MCF 10A (cell line): Measurements from ENCODE around the gene CHERP. TPM values are rescaled to one million over a fixed set of nuclear protein-coding genes. Genes with fewer than 3 reads are reported as not detected.

Source experiments
- BruUV-seq: library from RNA; stranded (reverse); fragments of 400-500 nt; replicated peaks from 2 replicates; lab custom pipeline; 2021; lab: Mats Ljungman, UMichigan
- CTCF ChIA-PET: fragments of 300-600 bp; sonication (Branson Sonifier 250); formaldehyde crosslinking; extraction: SDS; loops from one replicate; lab custom pipeline; 2021; ENCODE audit warnings: antibody characterized with exemption, inconsistent platforms; lab: Yijun Ruan, JAX
- POLR2A ChIA-PET: fragments of 300-600, 350-650 bp; sonication (Branson Sonifier 250); formaldehyde crosslinking; extraction: SDS; loops from one replicate; lab custom pipeline; 2020; ENCODE audit warnings: antibody characterized with exemption, inconsistent platforms; lab: Yijun Ruan, JAX
- DNase-seq: peaks from one replicate; pipeline ENCODE4 v3.0.0-alpha.2; 2018; ENCODE audit not compliant: unreplicated experiment
- H3K27ac Mint-ChIP-seq: one replicate; pipeline ENCODE4 v1.8.0; 2022; ENCODE audit warnings: mild to moderate bottlenecking, low read depth, mixed read lengths; ENCODE audit not compliant: unreplicated experiment
- H3K27me3 Mint-ChIP-seq: one replicate; pipeline ENCODE4 v1.8.0; 2022; ENCODE audit warnings: mixed read lengths; ENCODE audit not compliant: insufficient read depth, unreplicated experiment
- H3K36me3 Mint-ChIP-seq: one replicate; pipeline ENCODE4 v1.8.0; 2022; ENCODE audit warnings: mild to moderate bottlenecking, moderate library complexity, mixed read lengths; ENCODE audit not compliant: insufficient read depth, unreplicated experiment
- H3K4me1 Mint-ChIP-seq: one replicate; pipeline ENCODE4 v1.8.0; 2022; ENCODE audit warnings: mixed read lengths; ENCODE audit not compliant: insufficient read depth, unreplicated experiment
- H3K4me3 Mint-ChIP-seq: one replicate; pipeline ENCODE4 v1.8.0; 2022; ENCODE audit warnings: mild to moderate bottlenecking, moderate library complexity, mixed read lengths; ENCODE audit not compliant: unreplicated experiment
- H3K9me3 Mint-ChIP-seq: one replicate; pipeline ENCODE4 v1.8.0; 2022; ENCODE audit warnings: mixed read lengths; ENCODE audit not compliant: unreplicated experiment
- CTCF ChIP-seq: fragments of 200-600 bp; IDR thresholded peaks from one replicate; pipeline ENCODE4 v1.8.0; 2022; ENCODE audit warnings: antibody characterized with exemption, mild to moderate bottlenecking; ENCODE audit not compliant: unreplicated experiment
- intact Hi-C: fragments of 100-400 bp; cut with micrococcal nuclease; formaldehyde crosslinking; loops from 2 replicates; pipeline ENCODE4 v1.14.1; 2022
- total RNA-seq: library from RNA; stranded (reverse); gene quantifications from 2 replicates; pipeline ENCODE4 v1.2.3, GENCODE V29; 2022

The CHERP gene
- total RNA-seq, 1 experiment from 2014 or later, result 51.6 TPM

- Mint-ChIP-seq H3K36me3 (peaks cover 65% of the 10 kb centered on the region), H3K4me1 (peaks cover 37% of the 10 kb centered on the region), H3K9me3 (no peaks in the 10 kb centered on the region), H3K4me3 (peak overlapping the region; percentile 99), H3K27ac (peak overlapping the region; percentile 99), H3K27me3 (no peaks in the 10 kb centered on the region)
- no peak for TF ChIP-seq CTCF
- ChIA-PET CTCF (no interaction called here), POLR2A (interaction anchor here (0.6 to 6.1 kb wide), 7 partner anchors 10 to 89 kb away, joined by 3 to 51 read pairs (median 6); partner anchors contain the start of genes MED26 and SMIM7)
- intact Hi-C loops, result loop anchor here (5.0 kb wide), 1 partner anchor 256 kb away; the partner anchor contains the start of gene SIN3B
- no TSS peak for BruUV-seq
- no peak for DNase-seq
Measured at GRCh38 chr19:16571283-16571682, 29.0 kb upstream of the CHERP start.

GRCh38 chr19:16569609-16570320 lies 27.5 kb upstream of the CHERP start:
- Mint-ChIP-seq H3K4me1 (peaks cover 32% of the 10 kb centered on the region), H3K4me3 (peak overlapping the region; percentile 99), H3K9me3 (no peaks in the 10 kb centered on the region), H3K36me3 (peaks cover 67% of the 10 kb centered on the region), H3K27me3 (no peaks in the 10 kb centered on the region), H3K27ac (peak overlapping the region; percentile 95)
- ChIA-PET POLR2A (interaction anchor here (0.5 to 6.1 kb wide), 7 partner anchors 12 to 91 kb away, joined by 3 to 51 read pairs (median 6); partner anchors contain the start of genes MED26, SMIM7 and TMEM38A), CTCF (interaction anchor here (0.5 to 1.0 kb wide), 4 partner anchors 200 to 697 kb away, joined by 3 to 4 read pairs (median 3); no protein-coding TSS in a partner anchor)
- BruUV-seq, result no TSS peak
- intact Hi-C loops, result loop anchor here (1.0 to 5.0 kb wide), 2 partner anchors 58 to 258 kb away; partner anchors contain the start of gene SIN3B
- TF ChIP-seq CTCF, result no peak
- no peak for DNase-seq

GRCh38 chr19:16566702-16567101 lies 24.5 kb upstream of the CHERP start:
- DNase-seq, result no peak
- H3K4me3 Mint-ChIP-seq, result no peak overlapping the region
- peaks cover 23% of the 10 kb centered on the region for H3K4me1 Mint-ChIP-seq
- no peak overlapping the region for H3K27ac Mint-ChIP-seq
- intact Hi-C loops, result no loop called here
- no peak for TF ChIP-seq CTCF
- BruUV-seq, result no TSS peak
- H3K27me3 Mint-ChIP-seq, result no peaks in the 10 kb centered on the region
- CTCF ChIA-PET, result no interaction called here
- H3K36me3 Mint-ChIP-seq, result peaks cover 82% of the 10 kb centered on the region
- no peaks in the 10 kb centered on the region for H3K9me3 Mint-ChIP-seq
- POLR2A ChIA-PET, result interaction anchor here (1.6 kb wide), 1 partner anchor 24 kb away, joined by 4 read pairs; no protein-coding TSS in a partner anchor

GRCh38 chr19:16566161-16566560 lies 23.9 kb upstream of the CHERP start:
- DNase-seq, result no peak
- H3K4me1 Mint-ChIP-seq, result peaks cover 18% of the 10 kb centered on the region
- ChIA-PET CTCF (no interaction called here), POLR2A (interaction anchor here (1.6 kb wide), 1 partner anchor 23 kb away, joined by 4 read pairs; no protein-coding TSS in a partner anchor)
- no peak overlapping the region for H3K27ac Mint-ChIP-seq
- no peak for TF ChIP-seq CTCF
- H3K36me3 Mint-ChIP-seq, result peaks cover 87% of the 10 kb centered on the region
- no TSS peak for BruUV-seq
- intact Hi-C loops, result no loop called here
- H3K9me3 Mint-ChIP-seq, result no peaks in the 10 kb centered on the region
- no peak overlapping the region for H3K4me3 Mint-ChIP-seq
- H3K27me3 Mint-ChIP-seq, result no peaks in the 10 kb centered on the region
